ENCODE results near the gene GREB1.

Gene GREB1

GRCh38 chr2:11684894-11685460, 151.1 kb downstream of the GREB1 start:
- Mint-ChIP-seq H3K9me3 (no peaks in the 10 kb centered on the region), H3K27ac (no peak overlapping the region), H3K4me3 (no peak overlapping the region), H3K27me3 (peaks cover 52% of the 10 kb centered on the region), H3K4me1 (peaks cover 18% of the 10 kb centered on the region)
- DNase-seq (no peak), ATAC-seq (no peak)

GRCh38 chr2:11685906-11686470, 152.1 kb downstream of the GREB1 start:
- no peak for DNase-seq
- Mint-ChIP-seq H3K9me3 (no peaks in the 10 kb centered on the region), H3K27ac (no peak overlapping the region), H3K27me3 (peaks cover 52% of the 10 kb centered on the region), H3K4me3 (no peak overlapping the region), H3K4me1 (peaks cover 18% of the 10 kb centered on the region)
- ATAC-seq = no peak

- ATAC-seq (no peak), DNase-seq (no peak)
- Mint-ChIP-seq H3K27me3 (peaks cover 41% of the 10 kb centered on the region), H3K27ac (no peak overlapping the region), H3K9me3 (no peaks in the 10 kb centered on the region), H3K4me1 (peaks cover 10% of the 10 kb centered on the region), H3K4me3 (no peak overlapping the region)
These were observed 153.9 kb downstream of the GREB1 start for GRCh38 chr2:11687736-11688135.

- H3K27me3 Mint-ChIP-seq = peaks cover 35% of the 10 kb centered on the region
- peak overlapping the region; percentile 57 to 64 for H3K4me3 Mint-ChIP-seq
- DNase-seq (peak; percentile 78 to 83), ATAC-seq (peak; percentile 88)
- H3K4me1 Mint-ChIP-seq = peaks cover 10% of the 10 kb centered on the region
- H3K9me3 Mint-ChIP-seq = no peaks in the 10 kb centered on the region
- no peak overlapping the region for H3K27ac Mint-ChIP-seq
These were observed 154.6 kb downstream of the GREB1 start for GRCh38 chr2:11688222-11689069.

GRCh38 chr2:11691076-11691660, 157.3 kb downstream of the GREB1 start:
- no peaks in the 10 kb centered on the region for H3K9me3 Mint-ChIP-seq
- H3K27me3 Mint-ChIP-seq = peaks cover 20% of the 10 kb centered on the region
- H3K27ac Mint-ChIP-seq = no peak overlapping the region
- ATAC-seq = no peak
- no peak overlapping the region for H3K4me3 Mint-ChIP-seq
- peaks cover 10% of the 10 kb centered on the region for H3K4me1 Mint-ChIP-seq
- DNase-seq = no peak
